Lung (tissue), 12 donors: ENCODE data around the gene MAST4. TPM values are rescaled to one million over a fixed set of nuclear protein-coding genes. Genes with fewer than 3 reads are reported as not detected.

Source experiments
- ATAC-seq: fragments of 200-7000 bp; cut with Tn5 transposase; one replicate; pipeline ENCODE4 v1.9.1; 2020; ENCODE audit warnings: moderate number of reproducible peaks; ENCODE audit not compliant: insufficient read depth, low FRiP score
- DNase-seq, 3 donors: peaks; one replicate each; pipeline ENCODE4 v3.0.0-alpha.2; 2013 to 2017
- H3K27ac ChIP-seq, 2 donors: one replicate each; pipeline ENCODE4 v1.5.1; 2013; ENCODE audit warnings: mild to moderate bottlenecking in 2 of 2, moderate library complexity in 2 of 2, control low read depth in 1 of 2, inconsistent platforms in 1 of 2, low read depth in 1 of 2, low read length in 1 of 2
- H3K27me3 ChIP-seq, 3 donors: one replicate each; pipeline ENCODE4 v1.5.1; 2013; ENCODE audit warnings: low read length in 2 of 3; ENCODE audit not compliant: control insufficient read depth in 3 of 3, insufficient read depth in 3 of 3
- H3K36me3 ChIP-seq, 4 donors: one replicate each; pipeline ENCODE4 v1.5.1; 2013; ENCODE audit warnings: low read length in 4 of 4, mild to moderate bottlenecking in 1 of 4, moderate library complexity in 1 of 4; ENCODE audit not compliant: control insufficient read depth in 4 of 4, insufficient read depth in 4 of 4
- H3K4me1 ChIP-seq, 5 donors: one replicate each; pipeline ENCODE4 v1.5.1; 2013; ENCODE audit warnings: low read length in 5 of 5, mild to moderate bottlenecking in 2 of 5, moderate library complexity in 1 of 5; ENCODE audit not compliant: control insufficient read depth in 5 of 5, insufficient read depth in 5 of 5
- H3K4me3 ChIP-seq: one replicate; pipeline ENCODE4 v1.5.1; 2013; ENCODE audit warnings: mild to moderate bottlenecking, control low read depth, moderate library complexity
- H3K9ac ChIP-seq, 2 donors: one replicate each; pipeline ENCODE4 v1.5.1; 2013; ENCODE audit warnings: low read length in 2 of 2, control low read depth in 1 of 2; ENCODE audit not compliant: insufficient read depth in 1 of 2
- H3K9me3 ChIP-seq, 4 donors: one replicate each; pipeline ENCODE4 v1.5.1; 2013; ENCODE audit warnings: low read length in 3 of 4, mild to moderate bottlenecking in 1 of 4, moderate library complexity in 1 of 4; ENCODE audit not compliant: control insufficient read depth in 4 of 4, insufficient read depth in 3 of 4
- CTCF ChIP-seq: IDR thresholded peaks from 2 replicates; pipeline ENCODE4 v1.5.1; 2012; ENCODE audit warnings: mild to moderate bottlenecking; ENCODE audit errors: control extremely low read depth, extremely low read depth
- WGBS, 2 donors: extraction: QIAGEN DNeasy Blood & Tissue Kit; methylation state at CpG; one replicate each; pipeline ENCODE4 v1.1.7; 2013; 5-methylcytosine and 5-hydroxymethylcytosine counted together
- polyA plus RNA-seq, 2 donors: library from polyadenylated mRNA; stranded (reverse); fragments of 200-250 nt; gene quantifications; one replicate each; pipeline ENCODE4 v1.2.1, GENCODE V29; 2013
- total RNA-seq, 2 donors: library from RNA; depleted of rRNA in 1 of 2; stranded (reverse); fragments of >200 nt in 1 of 2; gene quantifications; one replicate each; pipeline ENCODE4 v1.2.1, GENCODE V29; 2014 to 2021
- donor health status: control.
- donor health status: control.
- donor health status: Bipolar disorder and iron deficiency.
- donor health status: healthy.
- donor health status: DM: yes; HTN: yes; CAD: no.

MAST4 gene
- total and polyA plus RNA-seq, 4 donors: 13.9 to 153 (median 46.2) TPM

- Histone ChIP-seq H3K27ac (no peak overlapping the region), H3K36me3 (peaks cover 31 to 47% (median 41%) of the 10 kb centered on the region in 4 donors)
- DNase-seq: no peak
Observed at GRCh38 chr5:67163863-67164595, 567.8 kb downstream of the MAST4 start.

GRCh38 chr5:67164856-67165525, 568.8 kb downstream of the MAST4 start:
- no peak for ATAC-seq
- H3K27ac ChIP-seq: peak overlapping the region in 1 of 2 donors; percentile 88
- H3K36me3 ChIP-seq: peaks cover 26 to 42% (median 40%) of the 10 kb centered on the region in 4 donors
- H3K9ac ChIP-seq: no peak overlapping the region
- DNase-seq: no peak
- no peak for TF ChIP-seq CTCF
- H3K27me3 ChIP-seq: no peaks in the 10 kb centered on the region
- WGBS, 2 donors: 95 to 98% methylated on average over 17 of the region's 17 CpGs
- no peak overlapping the region for H3K4me3 ChIP-seq
- H3K9me3 ChIP-seq: no peaks in the 10 kb centered on the region
- H3K4me1 ChIP-seq: peaks cover 0 to 11% (median 0%) of the 10 kb centered on the region in 5 donors

More at GRCh38 chr5:67163863-67164595, 567.8 kb downstream of the MAST4 start:
- Histone ChIP-seq H3K4me1 (peaks cover 0 to 11% (median 0%) of the 10 kb centered on the region in 5 donors), H3K27me3 (no peaks in the 10 kb centered on the region), H3K4me3 (no peak overlapping the region), H3K9me3 (no peaks in the 10 kb centered on the region), H3K9ac (no peak overlapping the region)
- 90 to 91% methylated on average over 33 of the region's 33 CpGs for WGBS, 2 donors
- no peak for TF ChIP-seq CTCF
- ATAC-seq: no peak

- peaks cover 23 to 41% (median 39%) of the 10 kb centered on the region in 4 donors for H3K36me3 ChIP-seq
- peak; percentile 81 for ATAC-seq
Observed at GRCh38 chr5:67165526-67166459, 569.6 kb downstream of the MAST4 start.

More at GRCh38 chr5:67165526-67166459, 569.6 kb downstream of the MAST4 start:
- H3K9me3 ChIP-seq: no peaks in the 10 kb centered on the region
- peak; percentile 88 to 94 (median 93) for DNase-seq
- H3K9ac ChIP-seq: peak overlapping the region; percentile 44 to 54
- peak overlapping the region; percentile 21 to 88 for H3K27ac ChIP-seq
- peak; percentile 35 for TF ChIP-seq CTCF
- no peak overlapping the region for H3K4me3 ChIP-seq
- 46 to 52% methylated on average over 33 to 36 of the region's 36 CpGs for WGBS, 2 donors
- peaks cover 0 to 11% (median 0%) of the 10 kb centered on the region in 5 donors for H3K4me1 ChIP-seq
- H3K27me3 ChIP-seq: no peaks in the 10 kb centered on the region
